GM12864 (cell line): Measurements from ENCODE around the gene POLDIP2.

Experiments
- DNase-seq: peaks from one replicate; pipeline ENCODE4 v3.0.0-alpha.2; 2011; ENCODE audit warnings: low read depth
- H3K4me3 ChIP-seq: 2 replicates; pipeline ENCODE4 v1.5.1; 2011; ENCODE audit warnings: mild to moderate bottlenecking, low read depth, low read length, control low read depth
- TF ChIP-seq, protein P1 (sequence below): IDR thresholded peaks from 2 replicates; pipeline ENCODE4 v1.5.1; 2011; ENCODE audit warnings: low read depth, mild to moderate bottlenecking, moderate library complexity, low read length, control low read depth, inconsistent platforms; ENCODE audit errors: missing control alignments

The POLDIP2 gene

DNA sequence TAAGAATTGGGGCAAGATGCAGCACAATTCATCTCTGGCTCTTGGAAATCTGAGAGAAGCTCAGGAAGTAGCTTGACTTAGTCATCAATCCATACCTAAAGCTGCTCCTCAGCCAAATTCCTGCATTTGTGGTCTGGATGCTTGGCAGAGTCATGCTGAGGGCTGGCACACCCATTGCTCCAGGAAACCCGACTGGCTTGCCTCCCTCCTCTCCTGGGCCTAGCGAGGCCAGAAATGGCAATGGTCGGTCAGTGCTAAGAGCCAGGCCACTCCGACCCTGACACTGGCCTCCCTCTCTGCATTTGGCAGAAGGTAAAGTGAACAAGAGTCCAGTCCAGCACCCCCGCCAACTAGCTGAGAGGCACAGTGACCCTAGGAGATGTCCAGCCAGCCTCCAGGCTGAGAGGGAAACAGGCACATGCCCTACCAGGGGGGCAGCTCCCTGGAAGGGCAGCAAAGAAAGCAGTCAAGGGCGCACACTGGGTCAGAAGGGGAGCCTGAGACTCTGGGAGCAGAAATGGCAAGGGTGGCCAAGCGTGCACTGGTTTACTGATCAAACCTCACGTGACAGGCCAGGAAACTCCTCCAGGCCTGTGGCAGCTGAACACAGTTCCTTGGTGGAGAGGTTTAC lies 10.0 kb downstream of the POLDIP2 start:
- no peak overlapping the region for H3K4me3 ChIP-seq
- TF ChIP-seq, protein P1, sequence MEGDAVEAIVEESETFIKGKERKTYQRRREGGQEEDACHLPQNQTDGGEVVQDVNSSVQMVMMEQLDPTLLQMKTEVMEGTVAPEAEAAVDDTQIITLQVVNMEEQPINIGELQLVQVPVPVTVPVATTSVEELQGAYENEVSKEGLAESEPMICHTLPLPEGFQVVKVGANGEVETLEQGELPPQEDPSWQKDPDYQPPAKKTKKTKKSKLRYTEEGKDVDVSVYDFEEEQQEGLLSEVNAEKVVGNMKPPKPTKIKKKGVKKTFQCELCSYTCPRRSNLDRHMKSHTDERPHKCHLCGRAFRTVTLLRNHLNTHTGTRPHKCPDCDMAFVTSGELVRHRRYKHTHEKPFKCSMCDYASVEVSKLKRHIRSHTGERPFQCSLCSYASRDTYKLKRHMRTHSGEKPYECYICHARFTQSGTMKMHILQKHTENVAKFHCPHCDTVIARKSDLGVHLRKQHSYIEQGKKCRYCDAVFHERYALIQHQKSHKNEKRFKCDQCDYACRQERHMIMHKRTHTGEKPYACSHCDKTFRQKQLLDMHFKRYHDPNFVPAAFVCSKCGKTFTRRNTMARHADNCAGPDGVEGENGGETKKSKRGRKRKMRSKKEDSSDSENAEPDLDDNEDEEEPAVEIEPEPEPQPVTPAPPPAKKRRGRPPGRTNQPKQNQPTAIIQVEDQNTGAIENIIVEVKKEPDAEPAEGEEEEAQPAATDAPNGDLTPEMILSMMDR = no peak
- DNase-seq = no peak

DNA sequence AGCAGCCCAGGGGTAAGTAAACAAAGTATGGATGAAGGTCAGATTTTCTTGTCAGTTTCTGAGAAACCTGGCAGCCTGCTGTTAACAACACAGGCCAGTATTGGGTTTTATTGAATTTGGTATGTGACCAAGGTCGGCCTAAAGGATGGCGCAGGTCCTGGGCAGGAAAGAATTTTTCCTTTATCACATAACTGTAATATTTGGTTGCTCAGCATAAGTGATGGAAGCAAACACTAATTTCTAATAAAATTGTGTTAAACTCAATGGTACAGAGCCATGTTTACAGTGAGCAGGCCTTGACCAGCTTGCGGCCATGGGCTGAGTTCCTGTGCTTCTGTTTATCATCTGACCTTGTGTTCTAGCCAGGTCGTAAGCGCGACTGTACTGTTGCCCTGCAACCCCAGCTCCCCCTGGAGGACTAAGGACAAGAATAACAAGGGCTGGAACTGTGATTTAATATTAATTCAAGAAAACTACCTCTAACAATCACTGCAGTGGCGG lies 10.5 kb downstream of the POLDIP2 start:
- no peak for DNase-seq
- TF ChIP-seq, protein P1 = no peak

DNA sequence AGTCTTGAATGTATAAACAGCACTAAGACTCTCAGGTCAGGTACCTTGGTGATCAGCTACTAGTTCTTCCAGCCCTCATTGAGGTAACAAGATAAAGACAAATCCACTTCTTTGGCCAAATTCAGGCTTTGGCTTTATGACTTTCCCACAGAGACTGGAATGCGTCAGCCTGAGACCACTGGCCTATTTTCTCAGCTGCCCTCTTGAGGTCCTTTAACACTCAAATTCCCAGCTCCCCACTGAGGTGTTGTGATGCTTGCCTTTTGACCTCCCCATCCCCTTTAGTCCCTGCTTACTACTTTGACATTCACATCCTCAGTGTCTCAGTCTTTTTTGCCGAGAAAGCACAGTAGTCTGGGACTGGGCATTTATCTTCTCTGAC lies 11.1 kb downstream of the POLDIP2 start:
- H3K4me3 ChIP-seq = no peak overlapping the region
- no peak for DNase-seq
- TF ChIP-seq, protein P1 = no peak

More for the DNA sequence above, 10.5 kb downstream of the POLDIP2 start:
- no peak overlapping the region for H3K4me3 ChIP-seq

DNA sequence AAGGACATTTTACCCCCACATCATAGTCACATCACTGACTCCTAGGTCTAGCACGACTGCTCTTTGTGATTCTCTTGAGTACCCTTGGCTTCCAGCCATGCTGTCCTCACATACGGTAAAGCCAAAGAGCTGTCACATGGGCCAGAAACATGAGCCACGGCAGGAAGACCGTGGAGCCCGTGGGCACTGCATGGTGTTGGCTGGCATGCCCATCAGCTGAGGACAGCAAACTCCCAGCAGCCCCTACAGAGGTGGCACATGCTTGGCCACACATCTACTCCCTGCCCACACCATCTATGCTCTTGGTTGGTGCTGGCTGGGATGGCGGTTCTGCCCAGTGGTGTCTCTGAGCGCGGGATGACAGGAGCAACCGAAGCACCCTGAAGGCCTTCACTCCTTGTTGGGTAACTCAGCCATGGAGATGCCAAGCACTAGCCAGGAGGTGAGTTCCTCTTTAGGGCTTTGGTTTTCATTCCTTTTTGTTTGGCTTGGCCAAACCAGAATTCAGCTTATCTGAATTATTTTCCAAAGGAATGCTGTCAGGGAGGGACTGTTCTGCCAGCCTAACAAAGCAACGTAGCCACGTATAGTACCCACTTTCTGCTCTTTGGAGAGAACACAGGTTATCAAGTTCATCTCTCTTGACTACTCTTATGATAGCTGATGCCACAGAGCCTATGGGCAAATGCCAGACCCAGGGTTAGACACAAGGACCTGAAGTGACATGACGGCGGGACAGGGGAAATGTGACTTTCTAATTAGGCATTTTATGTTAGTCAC lies 11.7 kb downstream of the POLDIP2 start:
- H3K4me3 ChIP-seq = no peak overlapping the region
- TF ChIP-seq, protein P1 = no peak
- no peak for DNase-seq

DNA sequence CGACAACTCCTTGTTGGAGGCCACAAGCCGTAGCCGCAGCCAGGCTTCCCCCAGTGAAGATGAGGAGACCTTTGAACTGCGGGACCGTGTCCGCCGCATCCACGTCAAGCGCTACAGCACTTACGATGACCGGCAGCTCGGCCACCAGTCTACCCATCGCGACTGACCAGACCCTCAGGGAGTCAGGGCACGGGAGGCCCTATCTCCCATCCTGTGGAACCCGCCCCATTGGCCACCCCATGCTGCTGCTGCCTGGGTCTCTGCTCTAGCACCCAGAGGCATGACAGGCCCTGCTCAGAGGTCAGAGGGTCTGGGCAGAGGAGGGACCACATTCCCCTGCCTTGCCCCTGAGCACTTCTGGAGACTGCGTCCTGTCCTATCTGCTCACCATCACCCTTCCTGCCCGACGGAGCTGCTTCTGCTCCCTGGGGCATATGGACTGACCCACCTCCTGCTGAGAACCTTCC lies 12.9 kb downstream of the POLDIP2 start:
- TF ChIP-seq, protein P1 = no peak
- H3K4me3 ChIP-seq = no peak overlapping the region
- no peak for DNase-seq

DNA sequence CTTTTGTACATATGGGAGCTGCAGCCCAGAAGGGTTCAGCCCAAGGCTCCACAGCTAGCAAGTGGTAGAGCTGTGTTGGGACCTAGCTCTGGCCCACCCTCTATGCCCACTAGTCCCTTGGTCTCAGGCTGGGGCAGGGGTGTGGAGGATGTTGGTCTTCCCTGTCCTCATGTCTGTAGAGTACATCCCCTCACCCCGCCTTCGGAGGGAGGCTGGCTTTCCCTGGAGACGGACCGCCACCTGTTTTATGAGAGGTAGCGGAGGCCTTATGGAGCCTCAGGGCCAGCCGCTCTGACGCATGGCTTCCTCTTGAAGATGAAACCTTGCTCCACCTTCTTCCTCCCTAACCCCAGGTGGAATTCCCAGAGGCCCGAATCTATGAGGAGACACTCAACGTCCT lies 13.3 kb downstream of the POLDIP2 start:
- no peak for DNase-seq
- TF ChIP-seq, protein P1 = no peak
- no peak overlapping the region for H3K4me3 ChIP-seq
